Neural progenitor cell (in vitro differentiated cells): ENCODE data around the gene TMPO.

Experiments used
- EZH2phosphoT487 ChIP-seq: fragments of 200-600 bp; sonication (generic); IDR thresholded peaks from 2 replicates; pipeline ENCODE4 v1.6.1; 2017; ENCODE audit warnings: antibody characterized with exemption
- TF ChIP-seq, protein P1 (sequence below): fragments of 200-600 bp; sonication (generic); IDR thresholded peaks from 2 replicates; pipeline ENCODE4 v1.5.1; 2017; ENCODE audit warnings: antibody characterized with exemption, mild to moderate bottlenecking

- TF ChIP-seq, protein P1, sequence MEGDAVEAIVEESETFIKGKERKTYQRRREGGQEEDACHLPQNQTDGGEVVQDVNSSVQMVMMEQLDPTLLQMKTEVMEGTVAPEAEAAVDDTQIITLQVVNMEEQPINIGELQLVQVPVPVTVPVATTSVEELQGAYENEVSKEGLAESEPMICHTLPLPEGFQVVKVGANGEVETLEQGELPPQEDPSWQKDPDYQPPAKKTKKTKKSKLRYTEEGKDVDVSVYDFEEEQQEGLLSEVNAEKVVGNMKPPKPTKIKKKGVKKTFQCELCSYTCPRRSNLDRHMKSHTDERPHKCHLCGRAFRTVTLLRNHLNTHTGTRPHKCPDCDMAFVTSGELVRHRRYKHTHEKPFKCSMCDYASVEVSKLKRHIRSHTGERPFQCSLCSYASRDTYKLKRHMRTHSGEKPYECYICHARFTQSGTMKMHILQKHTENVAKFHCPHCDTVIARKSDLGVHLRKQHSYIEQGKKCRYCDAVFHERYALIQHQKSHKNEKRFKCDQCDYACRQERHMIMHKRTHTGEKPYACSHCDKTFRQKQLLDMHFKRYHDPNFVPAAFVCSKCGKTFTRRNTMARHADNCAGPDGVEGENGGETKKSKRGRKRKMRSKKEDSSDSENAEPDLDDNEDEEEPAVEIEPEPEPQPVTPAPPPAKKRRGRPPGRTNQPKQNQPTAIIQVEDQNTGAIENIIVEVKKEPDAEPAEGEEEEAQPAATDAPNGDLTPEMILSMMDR: no peak
- TF ChIP-seq EZH2phosphoT487: no peak
These were observed 63.0 kb downstream of the TMPO start for GRCh38 chr12:98578392-98578791.
